Measurements from ENCODE around the gene SORCS2. TPM values are rescaled to one million over a fixed set of nuclear protein-coding genes. Genes with fewer than 3 reads are reported as not detected.

The SORCS2 gene
- polyA plus RNA-seq, 1 of the 3 experiments (the other 2 are of a cell fraction): 1.6 TPM

DNA sequence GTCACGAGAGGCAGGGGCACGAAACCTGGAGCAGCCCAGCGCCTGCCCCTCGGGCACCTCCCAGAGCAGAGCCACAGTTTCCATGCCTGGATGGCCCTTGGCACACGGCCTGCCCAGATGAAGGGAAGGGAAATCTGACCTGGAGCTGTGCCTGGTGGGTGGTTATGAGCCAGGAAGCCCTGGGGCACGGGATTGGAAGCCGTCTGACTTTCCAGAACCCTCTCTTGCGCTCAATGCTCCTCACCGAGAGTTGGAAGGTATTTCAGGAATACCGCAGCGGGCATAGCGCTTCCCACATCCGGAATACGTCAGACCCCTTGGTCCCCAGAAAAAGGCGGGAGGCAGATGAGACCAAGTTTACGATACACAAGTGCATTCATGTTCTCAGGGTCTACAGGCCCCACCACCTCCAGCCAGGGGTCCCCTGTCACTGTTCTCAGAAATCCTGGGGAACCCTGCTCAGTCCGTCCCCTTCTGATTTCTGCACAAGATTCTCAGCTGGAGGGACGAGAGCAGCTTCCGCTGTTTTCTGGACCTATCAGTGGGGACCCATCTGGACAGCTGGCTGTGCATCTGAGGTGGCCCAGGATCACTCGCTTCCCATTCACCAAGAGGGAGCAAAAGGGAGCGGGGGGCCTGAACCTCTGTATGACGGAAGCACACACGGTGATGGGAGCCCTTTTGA, 574.5 kb downstream of the SORCS2 start:
- CTCF ChIA-PET: interaction anchor here (1.1 to 7.2 kb wide), 3 partner anchors 29 to 221 kb away, joined by 3 to 137 read pairs (median 3); no protein-coding TSS in a partner anchor
- H3K36me3 ChIP-seq (replicated peaks in 1 of 2; ENCODE audit: control insufficient read depth in 1 of 2, insufficient read depth in 2 of 2, low read length in 1 of 2): peaks cover 61 to 90% of the 10 kb centered on the region in 2 experiments

GRCh38 chr4:7767526-7767925, 575.2 kb downstream of the SORCS2 start:
- Histone ChIP-seq H3K27ac (ENCODE audit: low read depth in 2 of 2, low read length in 1 of 2) (no peak overlapping the region), H3K4me1 (ENCODE audit: control insufficient read depth in 1 of 2, insufficient read depth in 2 of 2, low read depth in 1 of 2, low read length in 1 of 2) (peaks cover 0 to 23% of the 10 kb centered on the region in 2 experiments; a peak in 1 of 4 replicates), H2AFZ (ENCODE audit: low read depth) (no peak overlapping the region), H3K9ac (no peak overlapping the region), H4K20me1 (ENCODE audit: insufficient read depth) (peaks cover 82% of the 10 kb centered on the region), H3F3A (replicated peaks; ENCODE audit: insufficient read depth) (peaks cover 38% of the 10 kb centered on the region), H3K9me2 (no peaks in the 10 kb centered on the region), H3K9me3 (no peaks in the 10 kb centered on the region), H3K27me3 (ENCODE audit: insufficient read depth) (no peaks in the 10 kb centered on the region), H3K36me3 (replicated peaks in 1 of 2; ENCODE audit: control insufficient read depth in 1 of 2, insufficient read depth in 2 of 2, low read length in 1 of 2) (peaks cover 68 to 90% of the 10 kb centered on the region in 2 experiments), H3K4me3 (ENCODE audit: low read depth in 2 of 2, low read length in 1 of 2) (no peak overlapping the region), H3K79me2 (ENCODE audit: insufficient read depth) (peaks cover 93% of the 10 kb centered on the region), H3K4me2 (no peak overlapping the region)
- ChIA-PET CTCF (interaction anchor here (1.1 to 7.2 kb wide), 4 partner anchors 28 to 220 kb away, joined by 3 to 137 read pairs (median 16); no protein-coding TSS in a partner anchor), POLR2A (no interaction called here)
- 97% methylated on average over 5 of the region's 9 CpGs for WGBS (ENCODE audit: low lambda C conversion rate)
- no peak for DNase-seq
- no peak for TF ChIP-seq CTCF (IDR thresholded peaks at IDR 0.05)
- TF ChIP-seq RAD21 (IDR thresholded peaks at IDR 0.05; ENCODE audit: low read length): no peak
- TF ChIP-seq GABPA (IDR thresholded peaks at IDR 0.05; ENCODE audit: low read depth): no peak

More for the DNA sequence above, 574.5 kb downstream of the SORCS2 start:
- TF ChIP-seq EZH2phosphoT487 (IDR thresholded peaks at IDR 0.05; ENCODE audit: borderline replicate concordance, low read depth) (no peak), TAF1 (IDR thresholded peaks at IDR 0.05; ENCODE audit: borderline replicate concordance, low read depth, low read length) (no peak), FOXJ3 (CRISPR knock-in tag; IDR thresholded peaks at IDR 0.05) (no peak), NRF1 (IDR thresholded peaks at IDR 0.05; ENCODE audit: low read depth, low read length) (no peak), MEF2A (IDR thresholded peaks at IDR 0.05; ENCODE audit: borderline replicate concordance, low read depth) (no peak), RFX5 (IDR thresholded peaks at IDR 0.05; ENCODE audit: low read length) (no peak), RCOR1 (IDR thresholded peaks at IDR 0.05; ENCODE audit: low read length) (no peak), RXRA (IDR thresholded peaks at IDR 0.05; ENCODE audit: borderline replicate concordance, low read depth) (no peak), MXI1 (IDR thresholded peaks at IDR 0.05; ENCODE audit: low read depth, low read length) (no peak), RAD21 (IDR thresholded peaks at IDR 0.05; ENCODE audit: low read length) (no peak), GATA2 (CRISPR knock-in tag; IDR thresholded peaks at IDR 0.05) (no peak), JUND (IDR thresholded peaks at IDR 0.05) (no peak), YY1 (IDR thresholded peaks at IDR 0.05; ENCODE audit: low read depth) (no peak), CHD2 (IDR thresholded peaks at IDR 0.05; ENCODE audit: low read length, partially characterized antibody) (no peak)
- TF ChIP-seq, protein P1, sequence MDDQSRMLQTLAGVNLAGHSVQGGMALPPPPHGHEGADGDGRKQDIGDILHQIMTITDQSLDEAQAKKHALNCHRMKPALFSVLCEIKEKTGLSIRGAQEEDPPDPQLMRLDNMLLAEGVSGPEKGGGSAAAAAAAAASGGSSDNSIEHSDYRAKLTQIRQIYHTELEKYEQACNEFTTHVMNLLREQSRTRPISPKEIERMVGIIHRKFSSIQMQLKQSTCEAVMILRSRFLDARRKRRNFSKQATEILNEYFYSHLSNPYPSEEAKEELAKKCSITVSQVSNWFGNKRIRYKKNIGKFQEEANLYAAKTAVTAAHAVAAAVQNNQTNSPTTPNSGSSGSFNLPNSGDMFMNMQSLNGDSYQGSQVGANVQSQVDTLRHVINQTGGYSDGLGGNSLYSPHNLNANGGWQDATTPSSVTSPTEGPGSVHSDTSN (IDR thresholded peaks at IDR 0.05): no peak
- TF ChIP-seq, protein P2, sequence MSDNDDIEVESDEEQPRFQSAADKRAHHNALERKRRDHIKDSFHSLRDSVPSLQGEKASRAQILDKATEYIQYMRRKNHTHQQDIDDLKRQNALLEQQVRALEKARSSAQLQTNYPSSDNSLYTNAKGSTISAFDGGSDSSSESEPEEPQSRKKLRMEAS (IDR thresholded peaks at IDR 0.05; ENCODE audit: low read depth): no peak
- Histone ChIP-seq H3K4me3 (ENCODE audit: low read depth in 2 of 2, low read length in 1 of 2) (no peak overlapping the region), H3K4me1 (ENCODE audit: control insufficient read depth in 1 of 2, insufficient read depth in 2 of 2, low read depth in 1 of 2, low read length in 1 of 2) (peaks cover 0 to 16% of the 10 kb centered on the region in 2 experiments; a peak in 1 of 4 replicates), H3K4me2 (no peak overlapping the region), H3K79me2 (ENCODE audit: insufficient read depth) (peaks cover 93% of the 10 kb centered on the region), H3K27me3 (ENCODE audit: insufficient read depth) (no peaks in the 10 kb centered on the region), H3K9me3 (no peaks in the 10 kb centered on the region), H3K9ac (no peak overlapping the region), H2AFZ (ENCODE audit: low read depth) (no peak overlapping the region), H3F3A (replicated peaks; ENCODE audit: insufficient read depth) (peaks cover 38% of the 10 kb centered on the region), H3K27ac (ENCODE audit: low read depth in 2 of 2, low read length in 1 of 2) (peak overlapping the region in 1 of 2 experiments; percentile 22; a peak in 1 of 4 replicates), H3K9me2 (no peaks in the 10 kb centered on the region), H4K20me1 (ENCODE audit: insufficient read depth) (peaks cover 85% of the 10 kb centered on the region)
- 92% methylated on average over 19 of the region's 23 CpGs for WGBS (ENCODE audit: low lambda C conversion rate)
- DNase-seq: no peak
- POLR2A ChIA-PET: no interaction called here

Measured in SK-N-SH (cell line).